ENCODE measurements around the gene UGCG. TPM values are rescaled to one million over a fixed set of nuclear protein-coding genes. Genes with fewer than 3 reads are reported as not detected.
"Not testable (repeated sequence)": the region's sequence is repeated elsewhere in the genome, so short reads cannot be mapped to it uniquely, and the experiment has no call there.

The UGCG gene
- total RNA-seq, 4 donors from 2014 or later: 31.4 to 131 (median 46.7) TPM

- intact Hi-C loops (cut with DNase I): no loop called here
- H3K4me3 ChIP-seq: no peak overlapping the region
- DNase-seq: no peak
- H3K9me3 ChIP-seq: no peaks in the 10 kb centered on the region
- H3K4me1 ChIP-seq: no peaks in the 10 kb centered on the region
- H3K36me3 ChIP-seq: no peaks in the 10 kb centered on the region
- H3K27ac ChIP-seq: no peak overlapping the region
- no peak for TF ChIP-seq CTCF (IDR thresholded peaks at IDR 0.05)
- TF ChIP-seq POLR2A (IDR thresholded peaks at IDR 0.05): no peak
- H3K27me3 ChIP-seq: no peaks in the 10 kb centered on the region
- 76 to 91% methylated on average over 2 to 3 of the region's 3 CpGs for WGBS, 2 donors
Measured at GRCh38 chr9:111944241-111944866, 47.7 kb downstream of the UGCG start.

GRCh38 chr9:111945216-111945615, 48.6 kb downstream of the UGCG start:
- Histone ChIP-seq H3K27ac (no peak overlapping the region), H3K4me3 (no peak overlapping the region), H3K27me3 (no peaks in the 10 kb centered on the region), H3K4me1 (no peaks in the 10 kb centered on the region), H3K9me3 (no peaks in the 10 kb centered on the region), H3K36me3 (no peaks in the 10 kb centered on the region)
- intact Hi-C loops (cut with DNase I): no loop called here
- no peak for DNase-seq
- TF ChIP-seq CTCF (IDR thresholded peaks at IDR 0.05) (no peak), POLR2A (IDR thresholded peaks at IDR 0.05) (no peak)
- 52 to 59% methylated on average over 3 of the region's 3 CpGs for WGBS, 2 donors

- intact Hi-C loops (cut with DNase I): not testable (repeated sequence)
Measured at GRCh38 chr9:111948109-111948508, 51.5 kb downstream of the UGCG start.

GRCh38 chr9:111948951-111949350, 52.3 kb downstream of the UGCG start:
- WGBS, 2 donors: 61 to 67% methylated on average over 2 of the region's 2 CpGs

More at GRCh38 chr9:111948109-111948508, 51.5 kb downstream of the UGCG start:
- H3K27me3 ChIP-seq, H3K27ac ChIP-seq, H3K9me3 ChIP-seq, DNase-seq, H3K4me1 ChIP-seq, H3K4me3 ChIP-seq, H3K36me3 ChIP-seq: not testable (repeated sequence)
- 91% methylated on average over 17 to 18 of the region's 21 CpGs for WGBS, 2 donors

DNA sequence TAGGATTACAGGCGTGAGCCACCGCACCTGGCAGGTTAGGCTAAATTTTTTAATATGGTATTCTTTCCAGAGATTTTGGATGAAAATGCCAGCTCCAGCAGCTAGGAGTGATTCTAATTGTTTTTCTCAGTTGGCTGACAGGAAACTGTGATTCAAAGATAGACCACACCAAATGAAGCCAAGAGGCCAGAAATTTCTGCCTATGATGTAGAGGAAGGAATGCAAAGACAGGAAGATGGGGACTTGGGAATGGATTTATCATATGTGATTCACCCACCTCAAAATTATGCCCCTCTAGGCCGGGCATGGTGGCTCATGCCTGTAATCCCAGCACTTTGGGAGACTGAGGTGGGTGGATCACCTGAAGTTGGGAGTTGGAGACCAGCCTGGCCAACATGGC, 53.3 kb downstream of the UGCG start:
- DNase-seq: no peak
- Histone ChIP-seq H3K27me3 (no peaks in the 10 kb centered on the region), H3K36me3 (no peaks in the 10 kb centered on the region), H3K4me3 (no peak overlapping the region), H3K27ac (no peak overlapping the region), H3K9me3 (no peaks in the 10 kb centered on the region), H3K4me1 (no peaks in the 10 kb centered on the region)
- TF ChIP-seq CTCF (IDR thresholded peaks at IDR 0.05) (no peak), POLR2A (IDR thresholded peaks at IDR 0.05) (no peak)
- 87 to 89% methylated on average over 3 of the region's 3 CpGs for WGBS, 2 donors
- intact Hi-C loops (cut with DNase I): no loop called here

More at GRCh38 chr9:111948951-111949350, 52.3 kb downstream of the UGCG start:
- intact Hi-C loops (cut with DNase I): no loop called here
- DNase-seq: no peak
- Histone ChIP-seq H3K9me3 (no peaks in the 10 kb centered on the region), H3K4me3 (no peak overlapping the region), H3K4me1 (no peaks in the 10 kb centered on the region), H3K27ac (no peak overlapping the region), H3K27me3 (no peaks in the 10 kb centered on the region), H3K36me3 (no peaks in the 10 kb centered on the region)
- no peak for TF ChIP-seq CTCF (IDR thresholded peaks at IDR 0.05)
- no peak for TF ChIP-seq POLR2A (IDR thresholded peaks at IDR 0.05)

DNA sequence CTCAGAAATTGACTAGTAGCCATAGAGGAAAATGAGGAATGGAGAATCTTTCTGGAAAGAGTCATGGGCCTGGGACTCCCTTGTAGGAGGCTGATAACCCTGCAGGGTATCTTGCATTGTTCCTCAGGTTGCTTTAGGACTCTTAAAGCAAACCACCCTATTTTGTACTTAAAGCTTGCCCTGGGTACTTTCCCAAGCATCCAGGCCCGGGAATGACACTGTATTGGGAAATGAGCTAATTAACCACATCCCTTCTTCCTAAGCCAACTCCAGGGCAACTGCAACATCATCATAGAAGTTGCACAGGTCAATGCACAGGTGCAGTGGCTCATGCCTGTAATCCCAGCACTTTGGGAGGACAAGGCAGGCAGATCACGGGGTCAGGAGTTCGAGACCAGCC, 55.9 kb downstream of the UGCG start:
- TF ChIP-seq POLR2A (IDR thresholded peaks at IDR 0.05): no peak
- no peak for TF ChIP-seq CTCF (IDR thresholded peaks at IDR 0.05)
- WGBS, 2 donors: 58 to 72% methylated on average over 3 of the region's 3 CpGs

More for the DNA sequence above, 55.9 kb downstream of the UGCG start:
- Histone ChIP-seq H3K9me3 (no peaks in the 10 kb centered on the region), H3K27me3 (no peaks in the 10 kb centered on the region), H3K27ac (no peak overlapping the region), H3K36me3 (no peaks in the 10 kb centered on the region), H3K4me3 (no peak overlapping the region), H3K4me1 (peaks cover 0 to 11% (median 3%) of the 10 kb centered on the region in 3 donors)
- DNase-seq: no peak
- intact Hi-C loops (cut with DNase I): no loop called here

Measured in esophagus squamous epithelium (tissue), 5 donors.